ENCODE measurements around the gene SYNDIG1.

SYNDIG1 gene

GRCh38 chr20:24487648-24488047, 18.2 kb downstream of the SYNDIG1 start:
- DNase-seq (ENCODE audit: extremely low read depth, low read depth), result no peak
- TF ChIP-seq CTCF (IDR thresholded peaks at IDR 0.05; ENCODE audit: low read depth, low read length), result no peak

- DNase-seq (ENCODE audit: extremely low read depth, low read depth), result no peak
- no peak for TF ChIP-seq CTCF (IDR thresholded peaks at IDR 0.05; ENCODE audit: low read depth, low read length)
Measured at GRCh38 chr20:24488064-24488799, 18.8 kb downstream of the SYNDIG1 start.

DNA sequence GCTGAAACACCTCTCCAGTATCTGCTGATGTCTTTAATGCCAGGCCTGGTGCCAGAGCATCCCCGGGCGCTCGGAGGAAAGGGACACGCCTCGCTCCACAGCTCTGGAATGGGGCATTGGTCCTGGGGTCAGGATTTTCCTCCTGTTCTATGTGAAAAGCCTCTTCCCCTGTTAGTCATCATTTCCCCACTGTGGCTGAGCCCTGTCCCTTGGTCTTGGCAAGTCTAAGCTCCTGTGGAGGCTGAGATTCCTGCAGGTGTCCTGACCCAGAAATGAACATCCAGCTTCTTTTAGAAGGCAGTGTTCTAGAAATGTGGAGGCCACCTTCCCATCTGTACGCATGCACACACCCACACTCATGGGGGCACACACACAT, 19.4 kb downstream of the SYNDIG1 start:
- no peak for TF ChIP-seq CTCF (IDR thresholded peaks at IDR 0.05; ENCODE audit: low read depth, low read length)

GRCh38 chr20:24489193-24489592, 19.8 kb downstream of the SYNDIG1 start:
- TF ChIP-seq CTCF (IDR thresholded peaks at IDR 0.05; ENCODE audit: low read depth, low read length), result no peak
- DNase-seq (ENCODE audit: extremely low read depth, low read depth), result no peak

More for the DNA sequence above, 19.4 kb downstream of the SYNDIG1 start:
- no peak for DNase-seq (ENCODE audit: extremely low read depth, low read depth)

DNA sequence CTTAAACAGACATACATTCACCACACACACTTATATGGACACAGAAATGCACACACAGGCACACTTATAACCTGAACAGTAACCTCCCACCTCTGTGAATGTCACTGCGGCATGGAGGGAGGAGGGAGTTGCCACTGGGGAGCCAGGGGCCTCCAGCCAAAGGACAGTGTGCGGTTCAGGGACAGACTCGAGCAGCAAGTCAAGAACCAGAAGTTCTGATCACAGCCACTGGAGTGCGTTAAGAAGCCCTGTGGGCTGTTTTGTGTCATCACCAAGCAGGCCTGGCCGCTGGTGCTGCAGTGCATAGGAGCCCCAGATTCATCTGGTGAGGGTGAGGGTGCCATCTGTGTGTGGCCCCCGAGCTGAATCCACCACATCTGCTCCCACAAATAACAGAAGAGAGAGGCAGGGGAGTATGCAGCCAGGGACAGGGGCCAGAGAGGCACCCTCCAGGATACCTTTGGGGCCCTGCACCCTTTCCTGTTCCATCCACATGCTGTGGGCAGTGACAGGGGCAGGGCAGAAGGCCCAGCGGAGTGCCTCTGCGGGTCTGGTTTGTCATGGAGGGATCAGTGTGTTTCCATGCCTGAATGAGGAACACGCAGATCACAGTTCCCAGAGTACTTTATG, 20.3 kb downstream of the SYNDIG1 start:
- no peak for TF ChIP-seq CTCF (IDR thresholded peaks at IDR 0.05; ENCODE audit: low read depth, low read length)
- no peak for DNase-seq (ENCODE audit: extremely low read depth, low read depth)

DNA sequence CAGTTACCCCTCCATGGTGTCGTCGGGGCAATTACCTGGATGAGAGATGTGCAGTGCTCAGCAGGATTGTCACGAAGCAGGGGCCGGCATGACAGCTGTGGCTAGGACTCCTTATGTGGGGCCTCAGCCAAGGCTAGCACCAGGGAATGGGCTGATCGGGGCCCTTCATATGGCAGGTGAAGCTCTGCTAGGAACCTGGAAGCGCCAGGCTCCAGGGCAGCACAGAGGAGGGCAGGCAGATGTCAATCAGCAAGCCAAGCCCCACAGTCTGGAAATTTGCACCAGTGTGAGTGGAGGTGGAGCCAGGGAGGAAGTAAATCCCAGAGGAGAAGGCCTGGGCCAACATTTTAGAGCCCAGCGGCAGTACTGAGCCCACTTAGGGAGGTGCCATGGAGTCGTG, 21.2 kb downstream of the SYNDIG1 start:
- DNase-seq (ENCODE audit: extremely low read depth, low read depth), result no peak
- TF ChIP-seq CTCF (IDR thresholded peaks at IDR 0.05; ENCODE audit: low read depth, low read length), result no peak

- no peak for DNase-seq (ENCODE audit: extremely low read depth, low read depth)
- TF ChIP-seq CTCF (IDR thresholded peaks at IDR 0.05; ENCODE audit: low read depth, low read length), result no peak
Measured at GRCh38 chr20:24491041-24491756, 21.8 kb downstream of the SYNDIG1 start.
